GM18909 (cell line): ENCODE data around the gene KCNK4.
"Not testable (repeated sequence)": the region's sequence is repeated elsewhere in the genome, so short reads cannot be mapped to it uniquely, and the experiment has no call there.

Experiments used
- ATAC-seq: cut with Tn5 transposase; IDR thresholded peaks from one replicate; pipeline ENCODE4 v1.9.1; 2021; ENCODE audit warnings: mild to moderate bottlenecking; ENCODE audit not compliant: unreplicated experiment, poor library complexity

Gene KCNK4

DNA sequence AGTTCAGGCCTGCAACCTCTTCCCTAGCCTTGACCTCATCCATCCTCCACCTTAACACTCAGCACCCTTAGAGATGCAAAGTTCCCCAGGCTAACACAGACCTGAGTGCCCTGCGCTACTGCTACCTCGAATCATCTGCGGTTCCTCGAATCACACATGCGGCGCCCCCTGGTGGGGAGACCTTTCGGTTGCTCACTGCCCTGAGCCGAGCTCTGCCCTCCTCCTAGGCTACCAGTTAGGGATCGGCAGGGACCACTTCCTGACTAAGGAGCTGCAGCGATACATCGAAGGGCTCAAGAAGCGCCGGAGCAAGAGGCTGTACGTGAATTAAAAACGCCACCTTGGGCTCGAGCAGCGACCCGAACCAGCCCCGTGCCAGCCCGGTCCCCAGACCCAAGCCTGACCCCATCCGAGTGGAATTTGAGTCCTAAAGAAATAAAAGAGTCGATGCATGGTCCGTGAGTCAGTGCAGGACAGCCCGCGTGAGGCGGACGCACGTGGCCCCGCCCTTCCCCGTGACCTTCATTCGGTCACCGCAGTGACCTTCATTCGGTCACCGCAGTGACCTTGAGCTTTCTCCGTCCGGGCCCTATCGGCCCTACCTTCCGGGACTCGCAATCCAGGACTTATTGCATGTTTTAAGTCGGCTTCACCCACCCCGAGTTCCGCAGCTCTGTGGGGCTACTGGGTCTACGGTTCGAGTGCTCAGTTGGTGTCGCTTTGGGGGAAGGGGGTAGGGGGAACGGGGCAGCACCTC, 13.4 kb downstream of the KCNK4 start:
- peak; percentile 34 for ATAC-seq

DNA sequence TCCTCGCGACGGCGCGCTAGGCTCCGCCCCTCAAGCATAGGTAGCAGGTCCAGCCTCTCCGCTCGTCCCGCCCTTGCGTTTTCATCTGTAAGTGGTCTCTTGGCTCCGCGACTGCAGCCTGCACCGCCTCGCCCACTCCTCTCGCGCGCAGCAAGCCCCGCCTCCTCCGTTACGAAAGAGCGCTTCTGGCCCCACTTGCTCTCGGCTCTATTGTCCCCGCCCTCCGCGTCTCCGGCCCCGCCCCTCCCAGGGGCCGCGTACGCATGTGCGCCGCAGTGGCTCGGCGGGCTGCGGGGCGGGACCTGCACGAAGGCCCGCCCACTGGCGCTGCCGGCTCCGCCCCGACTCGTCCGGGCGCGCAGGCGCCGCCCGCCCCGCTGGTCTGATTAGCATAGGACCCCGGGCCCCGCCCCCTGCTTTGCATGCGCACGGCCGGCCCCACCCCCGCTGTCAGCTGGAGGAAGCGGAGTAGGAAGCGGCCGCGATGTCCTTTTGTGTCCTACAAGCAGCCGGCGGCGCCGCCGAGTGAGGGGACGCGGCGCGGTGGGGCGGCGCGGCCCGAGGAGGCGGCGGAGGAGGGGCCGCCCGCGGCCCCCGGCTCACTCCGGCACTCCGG, 14.1 kb downstream of the KCNK4 start, which contains the start of gene ESRRA:
Gene ESRRA (plus strand): TSS at position 450 of the 616 bp plus-strand sequence. CDS start 1,656 bp downstream, outside the sequence.
- peak; percentile 79 for ATAC-seq

DNA sequence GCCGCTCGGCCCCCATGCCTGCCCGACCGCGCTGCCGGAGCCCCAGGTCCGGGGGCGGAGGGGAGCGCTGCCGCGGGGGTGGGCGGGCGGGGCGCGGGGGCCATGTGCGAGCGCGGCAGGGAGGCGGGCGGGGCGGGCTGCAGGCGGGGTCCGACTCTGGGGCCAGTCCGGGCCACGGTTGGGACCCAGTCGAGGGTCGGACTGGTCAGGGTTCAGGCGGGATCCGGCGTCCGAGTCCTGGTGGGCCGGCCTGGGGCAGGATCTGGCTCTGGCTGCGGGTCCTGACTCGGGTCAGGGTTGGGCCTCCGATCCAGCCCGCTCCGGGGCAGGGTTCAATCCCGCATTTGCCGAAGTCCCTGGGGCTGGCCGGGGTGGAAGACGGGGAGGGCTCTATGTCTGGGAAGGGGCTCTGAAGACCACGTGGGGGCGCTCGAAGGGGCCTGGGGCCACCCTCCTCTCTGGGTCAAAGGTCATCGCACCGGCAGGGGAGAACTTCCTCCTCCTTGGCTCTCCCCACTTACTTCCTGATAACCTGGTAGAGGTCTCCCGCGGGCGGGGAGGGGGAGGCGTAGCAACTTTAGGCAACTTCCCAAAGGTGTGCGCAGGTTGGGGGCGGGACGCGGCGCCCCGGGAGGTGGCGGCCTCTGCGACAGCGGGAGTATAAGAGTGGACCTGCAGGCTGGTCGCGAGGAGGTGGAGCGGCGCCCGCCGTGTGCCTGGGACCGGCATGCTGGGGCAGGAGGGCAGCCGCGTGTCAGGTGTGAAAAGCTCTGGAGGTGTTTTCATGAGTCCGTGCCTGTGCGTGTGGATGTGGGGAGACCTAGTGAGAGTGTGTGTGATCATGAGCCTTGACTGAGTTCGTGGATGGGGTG, 14.8 kb downstream of the KCNK4 start:
- peak; percentile 24 for ATAC-seq

DNA sequence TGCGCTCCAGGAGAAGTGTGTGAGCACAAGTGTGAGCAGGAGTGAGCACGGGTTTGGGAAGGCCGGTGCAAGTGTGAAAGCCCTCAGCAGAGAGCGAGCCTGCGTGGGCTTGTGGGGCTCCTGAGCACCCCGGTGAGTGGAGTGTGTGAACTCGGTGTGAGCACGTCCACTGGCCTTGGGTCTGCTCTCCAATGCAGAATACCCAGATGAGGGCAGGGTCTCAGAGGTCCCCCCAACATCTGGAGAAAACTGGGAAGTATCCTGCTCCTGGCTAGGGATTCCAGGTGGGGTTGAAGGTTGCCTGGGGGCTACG, 15.4 kb downstream of the KCNK4 start:
- no peak for ATAC-seq

DNA sequence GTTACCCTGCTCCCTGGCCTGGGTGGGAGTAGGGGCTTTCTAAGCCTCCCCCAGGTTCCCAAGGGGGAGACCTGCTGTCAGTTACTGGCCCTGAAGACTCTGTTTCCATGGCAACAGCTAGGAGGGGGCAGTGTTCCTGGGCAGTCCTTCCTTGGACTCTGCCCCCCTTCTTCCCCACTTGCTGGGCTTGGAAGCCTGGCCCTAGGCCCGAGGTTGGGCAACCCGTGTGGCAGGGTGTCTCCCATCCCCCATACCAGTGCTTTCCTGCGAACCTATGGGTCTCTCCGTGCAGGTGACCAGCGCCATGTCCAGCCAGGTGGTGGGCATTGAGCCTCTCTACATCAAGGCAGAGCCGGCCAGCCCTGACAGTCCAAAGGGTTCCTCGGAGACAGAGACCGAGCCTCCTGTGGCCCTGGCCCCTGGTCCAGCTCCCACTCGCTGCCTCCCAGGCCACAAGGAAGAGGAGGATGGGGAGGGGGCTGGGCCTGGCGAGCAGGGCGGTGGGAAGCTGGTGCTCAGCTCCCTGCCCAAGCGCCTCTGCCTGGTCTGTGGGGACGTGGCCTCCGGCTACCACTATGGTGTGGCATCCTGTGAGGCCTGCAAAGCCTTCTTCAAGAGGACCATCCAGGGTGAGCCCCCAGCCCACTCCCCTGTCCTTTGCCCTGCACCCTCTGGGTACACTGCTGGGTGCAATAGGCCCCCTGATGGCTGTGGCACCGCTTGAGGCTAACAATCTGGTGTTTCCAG, 15.9 kb downstream of the KCNK4 start:
- no peak for ATAC-seq

DNA sequence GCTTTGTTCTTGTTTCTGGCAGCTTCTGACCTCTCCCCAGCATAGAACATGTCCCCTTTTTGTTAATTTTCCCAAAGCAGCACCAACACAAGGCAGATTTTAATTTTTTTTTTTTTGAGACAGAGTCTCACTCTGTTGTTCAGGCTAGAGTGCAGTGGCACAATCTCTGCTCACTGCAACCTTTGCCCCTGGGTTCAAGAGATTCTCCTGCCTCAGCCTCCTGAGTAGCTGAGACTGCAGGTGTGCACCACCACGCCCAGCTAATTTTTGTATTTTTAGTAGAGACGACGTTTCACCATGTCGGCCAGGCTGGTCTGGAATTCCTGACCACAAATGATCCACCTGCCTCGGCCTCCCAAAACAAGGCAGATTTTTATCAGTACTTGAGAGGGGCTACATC, 16.7 kb downstream of the KCNK4 start:
- not testable (repeated sequence) for ATAC-seq

DNA sequence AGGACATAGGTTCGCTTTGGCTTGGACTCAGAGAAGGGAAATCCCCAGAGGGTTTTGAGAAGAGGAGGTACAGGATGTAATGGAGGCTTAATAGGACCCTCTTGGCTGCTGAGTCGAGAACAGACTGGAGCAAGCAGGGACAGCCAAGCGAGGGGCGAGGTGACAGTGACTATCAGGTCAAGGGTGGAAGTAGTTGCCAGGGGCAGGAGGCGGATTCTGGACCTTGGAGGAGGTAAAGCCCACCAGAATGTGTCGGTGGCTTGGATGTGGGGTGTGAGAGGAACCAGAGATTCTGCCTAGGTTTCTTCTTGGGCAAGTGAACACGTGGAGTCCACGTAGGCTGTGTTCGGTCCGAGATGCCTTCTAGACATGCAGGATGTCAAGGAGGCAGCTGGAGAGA, 21.8 kb downstream of the KCNK4 start:
- no peak for ATAC-seq

DNA sequence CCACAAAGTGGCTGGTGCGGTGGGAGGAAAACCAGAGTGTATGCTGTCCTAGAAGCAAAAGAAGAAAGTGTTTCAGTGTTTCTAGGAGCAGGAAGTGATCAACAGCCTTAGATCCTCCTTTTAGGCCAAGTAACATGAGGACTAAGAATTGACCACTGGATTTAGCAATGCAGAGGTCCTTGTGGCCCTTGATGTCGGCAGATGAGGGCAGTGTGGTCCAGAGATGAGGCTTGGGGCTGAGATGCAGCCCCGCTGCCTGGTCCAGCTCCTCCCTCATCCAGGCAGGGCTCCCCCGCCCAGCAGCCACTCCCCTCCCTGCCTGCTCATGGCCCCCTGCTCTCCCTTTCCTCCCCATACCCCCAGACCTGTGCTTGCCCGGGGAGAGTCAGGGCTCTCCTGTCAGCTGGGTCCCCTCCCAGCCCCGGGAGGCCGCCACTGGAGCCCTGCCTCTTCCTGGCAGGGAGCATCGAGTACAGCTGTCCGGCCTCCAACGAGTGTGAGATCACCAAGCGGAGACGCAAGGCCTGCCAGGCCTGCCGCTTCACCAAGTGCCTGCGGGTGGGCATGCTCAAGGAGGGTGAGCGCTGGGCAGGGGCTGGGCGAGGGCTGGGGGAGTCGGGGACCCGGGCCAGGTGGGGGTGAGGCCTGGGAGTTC, 22.5 kb downstream of the KCNK4 start:
- no peak for ATAC-seq

DNA sequence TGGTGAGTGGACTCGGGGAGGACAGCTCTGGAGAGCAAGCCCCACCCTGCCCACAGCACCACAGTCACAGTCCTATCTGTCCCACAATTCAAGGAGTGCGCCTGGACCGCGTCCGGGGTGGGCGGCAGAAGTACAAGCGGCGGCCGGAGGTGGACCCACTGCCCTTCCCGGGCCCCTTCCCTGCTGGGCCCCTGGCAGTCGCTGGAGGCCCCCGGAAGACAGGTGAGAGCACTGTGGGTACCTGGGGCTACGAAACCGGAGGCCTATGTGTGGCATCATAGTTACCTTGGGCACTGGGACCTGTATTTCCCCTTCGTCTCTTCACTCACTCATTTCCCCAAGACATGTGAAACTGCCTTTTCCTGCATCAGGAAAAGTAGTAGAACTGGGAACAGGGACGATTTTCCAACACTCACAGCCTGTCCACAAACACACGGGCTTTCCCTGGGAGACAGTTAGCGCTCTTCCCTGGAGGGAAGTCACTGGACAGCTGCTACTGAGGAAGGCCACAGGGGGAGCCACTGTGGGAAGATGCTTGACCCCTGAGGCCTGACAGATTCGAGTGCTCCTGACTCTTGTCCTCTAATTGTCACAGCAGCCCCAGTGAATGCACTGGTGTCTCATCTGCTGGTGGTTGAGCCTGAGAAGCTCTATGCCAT, 23.2 kb downstream of the KCNK4 start:
- no peak for ATAC-seq

DNA sequence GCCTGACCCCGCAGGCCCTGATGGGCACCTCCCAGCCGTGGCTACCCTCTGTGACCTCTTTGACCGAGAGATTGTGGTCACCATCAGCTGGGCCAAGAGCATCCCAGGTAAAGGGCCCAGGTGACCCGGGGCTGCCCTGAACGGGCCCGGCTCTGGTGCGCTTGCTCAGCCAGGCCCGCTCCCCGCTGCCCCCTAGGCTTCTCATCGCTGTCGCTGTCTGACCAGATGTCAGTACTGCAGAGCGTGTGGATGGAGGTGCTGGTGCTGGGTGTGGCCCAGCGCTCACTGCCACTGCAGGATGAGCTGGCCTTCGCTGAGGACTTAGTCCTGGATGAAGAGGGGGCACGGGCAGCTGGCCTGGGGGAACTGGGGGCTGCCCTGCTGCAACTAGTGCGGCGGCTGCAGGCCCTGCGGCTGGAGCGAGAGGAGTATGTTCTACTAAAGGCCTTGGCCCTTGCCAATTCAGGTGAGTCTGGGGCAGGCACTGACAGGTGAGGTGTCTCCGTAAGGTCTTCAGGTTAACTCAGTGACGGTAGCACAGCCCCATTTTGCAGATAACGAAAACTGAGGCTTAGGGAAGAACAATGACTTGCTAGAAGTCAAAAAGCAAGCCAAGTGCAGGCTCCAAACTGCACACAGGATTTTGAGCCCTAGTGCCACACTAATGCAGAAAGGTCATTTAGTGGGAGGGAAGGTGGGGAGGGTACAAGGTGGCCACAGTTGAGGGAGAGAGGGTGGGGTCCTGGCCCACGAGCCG, 23.9 kb downstream of the KCNK4 start:
- no peak for ATAC-seq

DNA sequence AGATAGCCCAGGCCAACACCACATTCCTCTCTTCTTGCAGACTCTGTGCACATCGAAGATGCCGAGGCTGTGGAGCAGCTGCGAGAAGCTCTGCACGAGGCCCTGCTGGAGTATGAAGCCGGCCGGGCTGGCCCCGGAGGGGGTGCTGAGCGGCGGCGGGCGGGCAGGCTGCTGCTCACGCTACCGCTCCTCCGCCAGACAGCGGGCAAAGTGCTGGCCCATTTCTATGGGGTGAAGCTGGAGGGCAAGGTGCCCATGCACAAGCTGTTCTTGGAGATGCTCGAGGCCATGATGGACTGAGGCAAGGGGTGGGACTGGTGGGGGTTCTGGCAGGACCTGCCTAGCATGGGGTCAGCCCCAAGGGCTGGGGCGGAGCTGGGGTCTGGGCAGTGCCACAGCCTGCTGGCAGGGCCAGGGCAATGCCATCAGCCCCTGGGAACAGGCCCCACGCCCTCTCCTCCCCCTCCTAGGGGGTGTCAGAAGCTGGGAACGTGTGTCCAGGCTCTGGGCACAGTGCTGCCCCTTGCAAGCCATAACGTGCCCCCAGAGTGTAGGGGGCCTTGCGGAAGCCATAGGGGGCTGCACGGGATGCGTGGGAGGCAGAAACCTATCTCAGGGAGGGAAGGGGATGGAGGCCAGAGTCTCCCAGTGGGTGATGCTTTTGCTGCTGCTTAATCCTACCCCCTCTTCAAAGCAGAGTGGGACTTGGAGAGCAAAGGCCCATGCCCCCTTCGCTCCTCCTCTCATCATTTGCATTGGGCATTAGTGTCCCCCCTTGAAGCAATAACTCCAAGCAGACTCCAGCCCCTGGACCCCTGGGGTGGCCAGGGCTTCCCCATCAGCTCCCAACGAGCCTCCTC, 24.8 kb downstream of the KCNK4 start:
- ATAC-seq = not testable (repeated sequence)

DNA sequence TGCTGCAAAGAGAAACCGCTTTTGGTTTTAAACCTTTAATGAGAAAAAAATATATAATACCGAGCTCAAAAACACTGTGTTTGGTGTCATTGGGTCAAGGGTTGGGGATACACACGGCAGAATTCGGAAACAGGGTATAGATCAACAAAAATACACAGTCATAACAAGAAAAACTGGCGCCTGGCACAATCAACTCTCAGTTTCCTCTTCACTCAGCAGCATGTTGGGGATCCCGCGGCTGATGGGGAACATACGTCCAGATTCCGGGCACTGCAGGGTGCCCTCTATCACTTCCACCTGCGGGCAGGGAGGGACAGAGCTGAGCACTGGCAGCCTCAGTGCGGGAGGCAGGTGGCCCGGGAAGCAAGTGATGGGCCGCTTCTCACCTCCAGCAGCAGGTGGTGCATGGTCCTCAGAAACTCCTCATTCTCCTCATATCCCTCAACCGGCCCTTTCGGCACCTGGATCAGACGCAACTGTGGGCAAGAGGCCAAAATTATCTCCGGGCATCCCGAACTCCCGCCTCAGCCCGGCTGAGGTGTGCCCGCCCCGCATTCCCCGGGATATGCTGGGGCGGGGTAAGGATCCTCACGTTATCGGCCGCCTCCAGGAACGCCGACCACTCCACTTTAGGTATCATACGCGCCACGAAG, 25.7 kb downstream of the KCNK4 start:
- ATAC-seq = no peak

DNA sequence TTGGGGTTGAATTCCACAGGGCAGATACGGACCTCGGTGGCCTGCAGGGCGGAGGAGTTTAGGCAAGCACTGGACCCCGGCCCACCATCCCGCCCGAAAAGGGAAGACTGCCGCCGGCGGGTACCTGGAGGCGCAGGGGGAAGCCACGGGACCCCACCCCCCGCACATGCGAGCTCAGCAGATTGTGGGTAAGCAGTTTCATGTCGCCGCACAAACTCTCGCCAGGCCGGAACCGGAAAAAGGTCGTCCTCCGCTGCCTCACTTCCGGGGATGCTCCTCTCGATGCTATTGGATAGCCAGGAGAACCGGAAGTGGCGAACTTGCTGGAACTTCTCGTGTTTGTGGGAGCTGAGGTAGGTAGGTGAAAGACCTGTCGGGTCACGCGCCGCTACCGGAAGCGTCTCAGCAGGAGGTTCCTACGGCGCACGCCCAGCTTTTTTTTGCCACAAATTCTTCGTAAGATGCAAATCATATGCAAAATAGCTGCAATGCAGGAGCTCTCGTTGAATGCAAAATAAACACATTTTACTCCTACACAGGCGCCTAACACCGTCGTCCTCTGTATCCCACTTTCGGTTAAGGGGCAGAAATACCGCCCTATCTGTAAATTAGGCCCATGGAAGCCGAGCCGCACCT, 26.3 kb downstream of the KCNK4 start, which contains the start of gene TRMT112:
Gene TRMT112 (minus strand): TSS at position 235 of the 636 bp plus-strand sequence. CDS start 33 bp downstream, at position 202.
- ATAC-seq = peak; percentile 66

DNA sequence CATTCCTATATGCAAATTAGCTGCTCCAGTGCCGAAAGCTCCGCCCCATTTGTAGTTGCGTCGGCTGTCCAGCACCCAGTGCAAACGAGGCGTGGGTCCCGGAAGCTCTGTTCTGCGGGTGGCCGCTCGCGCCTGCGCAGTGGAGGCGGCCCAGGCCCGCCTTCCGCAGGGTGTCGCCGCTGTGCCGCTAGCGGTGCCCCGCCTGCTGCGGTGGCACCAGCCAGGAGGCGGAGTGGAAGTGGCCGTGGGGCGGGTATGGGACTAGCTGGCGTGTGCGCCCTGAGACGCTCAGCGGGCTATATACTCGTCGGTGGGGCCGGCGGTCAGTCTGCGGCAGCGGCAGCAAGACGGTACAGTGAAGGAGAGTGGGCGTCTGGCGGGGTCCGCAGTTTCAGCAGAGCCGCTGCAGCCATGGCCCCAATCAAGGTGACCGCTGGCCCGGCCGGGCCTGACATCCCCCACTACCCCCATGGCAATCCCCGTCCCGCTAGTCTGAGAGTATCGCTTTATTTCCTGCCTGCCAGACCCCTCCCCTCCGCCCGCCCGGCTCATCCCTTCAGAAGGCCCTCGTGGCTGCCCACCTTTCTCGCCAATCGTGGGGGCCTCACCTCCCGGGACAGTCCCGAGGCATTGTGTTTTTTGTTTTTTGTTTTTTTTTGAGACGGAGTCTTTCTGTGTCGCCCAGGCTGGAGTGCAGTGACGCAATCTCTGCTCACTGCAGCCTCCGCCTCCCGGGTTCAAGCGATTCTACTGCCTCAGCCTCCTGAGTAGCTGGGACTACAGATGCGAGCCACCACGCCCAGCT, 27.1 kb downstream of the KCNK4 start, which contains the start of gene PRDX5:
Gene PRDX5 (plus strand): TSS at position 161 of the 805 bp plus-strand sequence. CDS start 95 bp downstream, at position 256.
- ATAC-seq = peak; percentile 82
